ENCODE results near the gene ERC1. TPM values are rescaled to one million over a fixed set of nuclear protein-coding genes. Genes with fewer than 3 reads are reported as not detected.

The ERC1 gene
- total RNA-seq, 1 donor from 2014 or later = 82.2 TPM

GRCh38 chr12:1307796-1308195 lies 316.8 kb downstream of the ERC1 start:
- TF ChIP-seq, protein P1, sequence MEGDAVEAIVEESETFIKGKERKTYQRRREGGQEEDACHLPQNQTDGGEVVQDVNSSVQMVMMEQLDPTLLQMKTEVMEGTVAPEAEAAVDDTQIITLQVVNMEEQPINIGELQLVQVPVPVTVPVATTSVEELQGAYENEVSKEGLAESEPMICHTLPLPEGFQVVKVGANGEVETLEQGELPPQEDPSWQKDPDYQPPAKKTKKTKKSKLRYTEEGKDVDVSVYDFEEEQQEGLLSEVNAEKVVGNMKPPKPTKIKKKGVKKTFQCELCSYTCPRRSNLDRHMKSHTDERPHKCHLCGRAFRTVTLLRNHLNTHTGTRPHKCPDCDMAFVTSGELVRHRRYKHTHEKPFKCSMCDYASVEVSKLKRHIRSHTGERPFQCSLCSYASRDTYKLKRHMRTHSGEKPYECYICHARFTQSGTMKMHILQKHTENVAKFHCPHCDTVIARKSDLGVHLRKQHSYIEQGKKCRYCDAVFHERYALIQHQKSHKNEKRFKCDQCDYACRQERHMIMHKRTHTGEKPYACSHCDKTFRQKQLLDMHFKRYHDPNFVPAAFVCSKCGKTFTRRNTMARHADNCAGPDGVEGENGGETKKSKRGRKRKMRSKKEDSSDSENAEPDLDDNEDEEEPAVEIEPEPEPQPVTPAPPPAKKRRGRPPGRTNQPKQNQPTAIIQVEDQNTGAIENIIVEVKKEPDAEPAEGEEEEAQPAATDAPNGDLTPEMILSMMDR (IDR thresholded peaks at IDR 0.05; ENCODE audit: partially characterized antibody, unreplicated experiment) = no peak
- DNase-seq = no peak
- Mint-ChIP-seq H3K9me3 (ENCODE audit: unreplicated experiment) (no peaks in the 10 kb centered on the region), H3K27me3 (ENCODE audit: unreplicated experiment) (peaks cover 3% of the 10 kb centered on the region), H3K4me1 (ENCODE audit: low read depth, unreplicated experiment) (peaks cover 28% of the 10 kb centered on the region), H3K4me3 (ENCODE audit: unreplicated experiment) (no peak overlapping the region), H3K27ac (ENCODE audit: unreplicated experiment) (no peak overlapping the region), H3K36me3 (ENCODE audit: unreplicated experiment) (no peaks in the 10 kb centered on the region)

GRCh38 chr12:1309613-1310012 lies 318.6 kb downstream of the ERC1 start:
- H3K9me3 Mint-ChIP-seq (ENCODE audit: unreplicated experiment) = no peaks in the 10 kb centered on the region
- H3K27ac Mint-ChIP-seq (ENCODE audit: unreplicated experiment) = no peak overlapping the region
- TF ChIP-seq, protein P1 (IDR thresholded peaks at IDR 0.05; ENCODE audit: partially characterized antibody, unreplicated experiment) = no peak
- H3K27me3 Mint-ChIP-seq (ENCODE audit: unreplicated experiment) = peaks cover 3% of the 10 kb centered on the region
- peaks cover 28% of the 10 kb centered on the region for H3K4me1 Mint-ChIP-seq (ENCODE audit: low read depth, unreplicated experiment)
- no peaks in the 10 kb centered on the region for H3K36me3 Mint-ChIP-seq (ENCODE audit: unreplicated experiment)
- no peak overlapping the region for H3K4me3 Mint-ChIP-seq (ENCODE audit: unreplicated experiment)
- no peak for DNase-seq

GRCh38 chr12:1310653-1311052 lies 319.6 kb downstream of the ERC1 start:
- TF ChIP-seq, protein P1 (IDR thresholded peaks at IDR 0.05; ENCODE audit: partially characterized antibody, unreplicated experiment) = no peak
- H3K9me3 Mint-ChIP-seq (ENCODE audit: unreplicated experiment) = no peaks in the 10 kb centered on the region
- H3K27me3 Mint-ChIP-seq (ENCODE audit: unreplicated experiment) = no peaks in the 10 kb centered on the region
- no peak overlapping the region for H3K27ac Mint-ChIP-seq (ENCODE audit: unreplicated experiment)
- no peak for DNase-seq
- H3K36me3 Mint-ChIP-seq (ENCODE audit: unreplicated experiment) = no peaks in the 10 kb centered on the region
- H3K4me3 Mint-ChIP-seq (ENCODE audit: unreplicated experiment) = no peak overlapping the region
- peaks cover 21% of the 10 kb centered on the region for H3K4me1 Mint-ChIP-seq (ENCODE audit: low read depth, unreplicated experiment)

- no peaks in the 10 kb centered on the region for H3K27me3 Mint-ChIP-seq (ENCODE audit: unreplicated experiment)
- no peaks in the 10 kb centered on the region for H3K36me3 Mint-ChIP-seq (ENCODE audit: unreplicated experiment)
- no peak overlapping the region for H3K27ac Mint-ChIP-seq (ENCODE audit: unreplicated experiment)
- no peaks in the 10 kb centered on the region for H3K9me3 Mint-ChIP-seq (ENCODE audit: unreplicated experiment)
- H3K4me1 Mint-ChIP-seq (ENCODE audit: low read depth, unreplicated experiment) = peaks cover 18% of the 10 kb centered on the region
- DNase-seq = no peak
- no peak overlapping the region for H3K4me3 Mint-ChIP-seq (ENCODE audit: unreplicated experiment)
- TF ChIP-seq, protein P1 (IDR thresholded peaks at IDR 0.05; ENCODE audit: partially characterized antibody, unreplicated experiment) = no peak
Observed at GRCh38 chr12:1311145-1311544, 320.1 kb downstream of the ERC1 start.

GRCh38 chr12:1313906-1314305 lies 322.9 kb downstream of the ERC1 start:
- peaks cover 7% of the 10 kb centered on the region for H3K4me1 Mint-ChIP-seq (ENCODE audit: low read depth, unreplicated experiment)
- H3K9me3 Mint-ChIP-seq (ENCODE audit: unreplicated experiment) = peaks cover 1% of the 10 kb centered on the region
- H3K4me3 Mint-ChIP-seq (ENCODE audit: unreplicated experiment) = no peak overlapping the region
- H3K27ac Mint-ChIP-seq (ENCODE audit: unreplicated experiment) = no peak overlapping the region
- H3K27me3 Mint-ChIP-seq (ENCODE audit: unreplicated experiment) = no peaks in the 10 kb centered on the region
- TF ChIP-seq, protein P1 (IDR thresholded peaks at IDR 0.05; ENCODE audit: partially characterized antibody, unreplicated experiment) = no peak
- H3K36me3 Mint-ChIP-seq (ENCODE audit: unreplicated experiment) = no peaks in the 10 kb centered on the region
- DNase-seq = no peak

Measured in glutamatergic neuron (in vitro differentiated cells).